Measurements from ENCODE around the gene GPA33.

Gene GPA33

GRCh38 chr1:167126811-167127210, 36.6 kb upstream of the GPA33 start:
- H3K4me3 ChIP-seq (replicated peaks; ENCODE audit: low read depth, low read length): no peak overlapping the region
- no peak for TF ChIP-seq CTCF (IDR thresholded peaks at IDR 0.05; ENCODE audit: low read length, missing control alignments)
- DNase-seq (ENCODE audit: low read depth): no peak

- H3K4me3 ChIP-seq (replicated peaks; ENCODE audit: low read depth, low read length): no peak overlapping the region
- DNase-seq (ENCODE audit: low read depth): no peak
- TF ChIP-seq CTCF (IDR thresholded peaks at IDR 0.05; ENCODE audit: low read length, missing control alignments): no peak
Observed at GRCh38 chr1:167126317-167126716, 36.1 kb upstream of the GPA33 start.

GRCh38 chr1:167122568-167122967, 32.4 kb upstream of the GPA33 start:
- TF ChIP-seq CTCF (IDR thresholded peaks at IDR 0.05; ENCODE audit: low read length, missing control alignments): no peak

GRCh38 chr1:167122121-167122480, 31.9 kb upstream of the GPA33 start:
- DNase-seq (ENCODE audit: low read depth): no peak
- no peak overlapping the region for H3K4me3 ChIP-seq (replicated peaks; ENCODE audit: low read depth, low read length)
- TF ChIP-seq CTCF (IDR thresholded peaks at IDR 0.05; ENCODE audit: low read length, missing control alignments): no peak

More at GRCh38 chr1:167122568-167122967, 32.4 kb upstream of the GPA33 start:
- DNase-seq (ENCODE audit: low read depth): no peak
- no peak overlapping the region for H3K4me3 ChIP-seq (replicated peaks; ENCODE audit: low read depth, low read length)

- peak overlapping the region; percentile 27 for H3K4me3 ChIP-seq (replicated peaks; ENCODE audit: low read depth, low read length)
- no peak for DNase-seq (ENCODE audit: low read depth)
- no peak for TF ChIP-seq CTCF (IDR thresholded peaks at IDR 0.05; ENCODE audit: low read length, missing control alignments)
Observed at GRCh38 chr1:167121375-167122120, 31.4 kb upstream of the GPA33 start.

GRCh38 chr1:167120899-167121298, 30.7 kb upstream of the GPA33 start:
- no peak for TF ChIP-seq CTCF (IDR thresholded peaks at IDR 0.05; ENCODE audit: low read length, missing control alignments)

GRCh38 chr1:167119696-167120095, 29.5 kb upstream of the GPA33 start:
- DNase-seq (ENCODE audit: low read depth): no peak
- no peak for TF ChIP-seq CTCF (IDR thresholded peaks at IDR 0.05; ENCODE audit: low read length, missing control alignments)
- H3K4me3 ChIP-seq (replicated peaks; ENCODE audit: low read depth, low read length): no peak overlapping the region

More at GRCh38 chr1:167120899-167121298, 30.7 kb upstream of the GPA33 start:
- DNase-seq (ENCODE audit: low read depth): no peak
- peak overlapping the region; percentile 27 for H3K4me3 ChIP-seq (replicated peaks; ENCODE audit: low read depth, low read length)

Data from fibroblast of pulmonary artery (primary cell).